GM18907 (cell line): Measurements from ENCODE around the gene CFAP46.
"Not testable (repeated sequence)": the region's sequence is repeated elsewhere in the genome, so short reads cannot be mapped to it uniquely, and the experiment has no call there.

Source experiments
- ATAC-seq: cut with Tn5 transposase; IDR thresholded peaks from one replicate; pipeline ENCODE4 v1.9.1; 2021; ENCODE audit warnings: mild to moderate bottlenecking, moderate library complexity; ENCODE audit not compliant: unreplicated experiment

The CFAP46 gene

DNA sequence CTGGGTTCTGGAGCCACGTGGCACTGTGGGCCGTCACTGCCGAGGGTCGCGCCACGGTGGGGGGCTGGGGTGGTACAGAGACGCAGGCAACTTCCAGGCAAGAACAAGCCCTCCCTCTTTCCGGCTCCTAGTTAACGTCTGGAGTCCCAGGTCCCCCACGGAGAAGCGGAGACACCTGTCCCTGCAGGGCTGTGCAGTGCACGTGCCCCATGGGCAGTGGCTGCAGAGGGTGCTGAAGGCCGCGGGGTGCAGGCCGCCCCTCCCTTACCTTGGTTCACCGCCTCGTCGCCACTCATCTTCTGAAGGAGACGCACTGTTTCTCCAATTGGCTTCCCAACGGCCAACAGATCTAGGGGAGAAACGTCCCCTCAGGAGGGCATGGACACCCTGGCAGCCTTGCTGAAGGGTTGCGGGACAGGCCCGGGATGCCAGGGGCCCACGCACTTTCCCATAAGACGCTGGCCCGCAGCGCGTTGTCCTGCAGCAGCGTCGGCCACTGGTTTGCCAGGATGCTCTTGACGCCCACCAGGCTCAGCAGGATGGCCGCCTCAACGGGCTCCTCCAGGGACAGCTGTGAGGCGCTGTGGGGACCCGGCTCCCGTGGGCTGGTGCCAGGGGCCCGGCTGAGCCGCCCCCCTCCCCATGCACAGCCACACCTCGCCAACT, 132.1 kb downstream of the CFAP46 start:
- no peak for ATAC-seq

DNA sequence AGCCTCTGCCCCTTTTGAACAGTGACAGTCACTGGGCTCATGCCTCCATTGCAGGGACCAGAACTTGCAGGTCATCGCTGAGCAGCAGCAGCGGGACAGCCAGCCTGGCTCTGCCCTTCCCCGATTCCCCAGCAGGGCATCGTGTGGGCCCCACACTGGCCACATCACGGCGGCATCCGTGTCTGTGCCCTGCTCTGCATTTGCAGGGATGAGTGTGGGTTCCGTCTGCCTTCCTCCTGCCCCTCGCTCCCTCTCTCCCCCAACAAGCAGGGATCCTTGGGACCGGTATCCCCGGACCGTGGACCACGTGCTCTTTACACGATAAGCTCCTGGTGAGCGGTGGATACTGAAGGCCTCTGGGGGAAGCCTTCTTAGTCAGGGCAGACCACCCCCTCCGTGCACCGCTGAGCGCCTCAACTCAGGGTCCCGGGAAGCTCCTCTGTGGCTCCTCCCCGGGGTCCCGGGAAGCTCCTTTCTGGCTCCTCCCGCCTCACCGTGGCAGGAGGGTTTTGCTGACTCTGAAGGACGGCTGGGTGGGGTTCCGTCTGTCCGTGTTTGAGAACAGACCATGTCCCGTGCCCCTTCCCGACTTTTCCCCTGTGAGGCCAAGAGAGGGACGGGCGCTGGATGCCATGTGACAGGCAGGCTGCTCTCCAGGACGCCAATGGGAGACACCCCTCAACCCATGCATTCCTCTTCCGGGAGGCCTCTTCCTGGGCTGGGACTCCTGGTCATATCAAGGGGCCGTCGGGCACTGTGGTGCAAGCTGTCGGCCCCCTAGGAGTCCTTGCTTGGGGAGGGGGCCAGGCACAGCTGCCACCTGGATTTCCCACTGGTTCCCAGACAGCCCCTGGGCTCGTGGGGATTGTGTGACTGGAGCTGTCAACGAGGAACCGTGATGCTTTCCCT, 132.9 kb downstream of the CFAP46 start:
- ATAC-seq, result no peak

DNA sequence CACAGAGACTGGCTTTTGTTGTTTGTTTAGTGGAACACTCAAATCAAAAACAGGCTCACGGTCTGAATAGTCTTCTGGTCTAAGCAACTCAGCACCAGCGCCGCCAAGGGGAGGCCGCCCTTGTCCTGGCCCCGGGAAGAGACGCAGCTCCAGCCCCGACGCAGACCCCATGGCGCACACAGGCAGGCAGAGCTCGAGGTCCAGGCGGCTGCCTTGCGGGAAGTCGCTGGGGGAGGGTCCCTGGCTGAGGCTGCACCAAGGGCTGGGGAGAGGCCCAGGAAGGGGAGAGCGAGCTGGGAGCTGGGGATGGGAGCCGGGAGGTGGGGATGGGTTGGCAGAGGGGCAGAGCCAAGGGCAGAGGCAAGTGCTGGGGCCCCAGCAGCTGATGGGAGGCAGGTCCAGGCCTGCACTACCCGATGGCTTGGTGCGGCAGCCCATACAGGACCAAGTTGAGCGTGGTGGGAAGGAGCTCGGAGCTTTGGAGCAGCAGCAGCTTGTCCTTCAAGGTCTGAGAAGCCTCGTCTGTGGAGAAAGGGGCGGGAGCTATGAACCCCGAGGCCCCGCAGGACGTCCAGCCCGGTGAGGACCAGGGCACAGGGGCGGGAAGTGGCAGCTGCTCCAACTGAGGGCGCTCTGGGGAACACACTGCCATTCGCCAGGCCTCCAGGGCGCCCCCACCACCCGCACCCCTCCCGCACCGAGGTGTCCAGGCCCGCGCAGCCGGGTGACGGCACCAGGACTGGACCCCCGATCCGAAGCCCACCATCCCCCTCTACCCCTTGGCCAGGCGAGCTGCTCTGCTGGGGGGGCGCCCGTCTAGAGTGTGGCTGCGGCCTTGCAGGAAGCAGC, 133.8 kb downstream of the CFAP46 start:
- ATAC-seq, result no peak

DNA sequence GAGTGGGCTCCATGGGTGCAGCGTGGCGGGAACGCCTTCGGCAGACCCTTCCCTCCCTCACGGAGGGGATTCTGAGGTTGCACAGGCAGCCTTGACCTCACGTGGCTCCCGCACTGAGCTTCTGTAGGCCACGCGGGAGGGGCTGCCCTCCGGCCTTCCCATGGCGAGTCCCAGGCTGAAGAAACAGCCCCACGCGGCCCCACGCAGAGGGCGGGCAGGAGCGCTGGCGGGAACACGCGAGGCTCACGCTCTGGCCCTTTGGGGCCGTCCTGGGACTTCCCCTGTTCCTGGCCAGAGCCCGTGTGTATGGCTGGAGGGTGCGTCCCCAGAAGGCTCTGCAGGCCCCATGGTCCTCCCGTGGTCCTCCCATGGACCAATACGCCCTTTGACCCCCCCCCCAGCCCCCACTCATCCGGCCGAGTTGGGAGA, 134.7 kb downstream of the CFAP46 start:
- no peak for ATAC-seq

DNA sequence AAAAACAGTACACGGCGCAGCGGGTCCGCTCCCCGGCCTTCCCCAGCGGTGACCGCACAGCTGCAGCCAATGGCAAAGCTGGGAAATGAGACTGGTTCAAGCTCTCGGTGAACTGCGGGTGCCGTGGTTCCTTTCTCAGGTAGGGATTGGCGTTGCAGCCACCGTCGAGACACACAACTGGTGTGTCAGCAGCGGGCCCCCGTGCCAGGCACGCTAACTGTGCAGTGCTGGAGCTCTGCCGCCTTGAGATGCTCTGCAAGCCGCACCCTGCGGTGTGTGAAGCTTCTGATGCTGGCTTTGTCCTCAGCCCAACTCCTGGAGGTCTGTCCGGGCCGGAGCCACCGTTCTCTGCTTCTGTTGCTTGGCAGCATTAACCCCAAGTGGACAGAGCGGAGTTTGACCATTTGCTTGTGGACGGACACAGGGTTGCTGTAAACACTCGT, 135.8 kb downstream of the CFAP46 start:
- ATAC-seq, result no peak

DNA sequence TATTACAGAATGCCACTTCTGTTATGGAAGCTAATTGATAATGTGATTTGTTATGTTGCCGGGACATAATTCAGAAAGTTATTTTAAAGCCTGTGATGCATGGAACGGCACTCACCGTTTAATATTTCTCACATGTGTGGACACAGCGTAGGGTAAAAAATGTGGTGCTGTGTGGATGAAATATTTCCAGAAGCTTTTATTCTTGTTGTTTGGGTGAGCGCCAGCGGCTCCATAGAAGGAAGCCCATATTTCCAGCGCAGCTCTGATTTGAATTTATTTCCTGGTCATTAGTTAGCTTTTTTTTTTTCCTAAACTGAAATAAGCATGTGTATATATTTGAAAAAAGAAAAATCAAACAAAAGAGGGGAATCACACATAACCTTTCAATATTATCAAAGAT, 136.3 kb downstream of the CFAP46 start:
- no peak for ATAC-seq

DNA sequence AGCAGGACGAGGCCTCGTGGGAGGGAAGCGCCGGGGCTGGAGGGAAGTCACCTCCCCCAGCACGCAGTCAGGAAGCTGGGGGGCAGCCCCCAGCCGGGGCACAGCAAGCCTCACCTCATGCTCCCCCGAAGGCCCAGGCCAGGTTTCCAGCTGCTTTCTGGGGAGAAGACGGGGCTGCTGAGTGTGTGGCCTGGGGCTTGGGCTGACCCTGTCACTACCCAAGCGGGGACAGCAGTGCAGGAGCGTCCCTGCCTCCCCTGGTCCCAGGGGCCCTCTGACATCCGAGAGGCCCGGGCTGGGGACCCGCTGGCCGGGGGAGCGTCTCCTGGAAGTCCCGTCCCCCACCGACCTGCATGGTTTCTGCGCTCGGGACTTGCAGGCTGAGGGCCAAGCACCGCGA, 136.8 kb downstream of the CFAP46 start:
- ATAC-seq, result no peak

DNA sequence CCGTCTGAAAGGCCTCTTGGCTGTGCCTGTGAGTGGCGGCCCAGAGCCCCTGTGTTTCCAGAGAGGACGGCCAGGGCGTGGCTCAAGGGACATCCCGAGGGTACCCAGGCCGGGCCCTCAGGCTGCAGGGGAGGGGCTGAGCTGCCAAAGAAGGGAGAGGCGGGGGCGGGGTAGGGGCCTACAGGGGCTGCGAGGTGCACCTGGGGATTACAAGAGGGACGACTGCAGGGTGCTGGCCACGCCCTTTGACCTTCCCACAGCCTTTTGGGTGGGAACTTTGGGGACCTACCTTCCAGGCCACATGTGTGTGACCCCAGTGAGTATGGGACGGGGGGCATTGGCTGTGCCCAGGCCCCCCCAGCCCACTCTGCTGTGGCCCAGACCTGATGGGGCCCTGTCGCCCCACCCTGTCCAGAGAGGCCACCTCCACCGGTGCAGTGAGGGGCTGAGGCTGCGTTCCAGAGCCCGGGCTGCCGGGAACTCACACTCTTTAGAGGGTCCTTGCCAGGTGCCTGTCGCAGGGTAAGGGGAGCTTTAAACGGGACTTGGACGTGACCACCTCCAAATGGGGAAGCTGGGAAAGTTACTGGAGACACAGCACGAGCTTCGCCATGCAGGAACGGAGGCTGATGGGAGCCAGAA, 137.5 kb downstream of the CFAP46 start:
- no peak for ATAC-seq

DNA sequence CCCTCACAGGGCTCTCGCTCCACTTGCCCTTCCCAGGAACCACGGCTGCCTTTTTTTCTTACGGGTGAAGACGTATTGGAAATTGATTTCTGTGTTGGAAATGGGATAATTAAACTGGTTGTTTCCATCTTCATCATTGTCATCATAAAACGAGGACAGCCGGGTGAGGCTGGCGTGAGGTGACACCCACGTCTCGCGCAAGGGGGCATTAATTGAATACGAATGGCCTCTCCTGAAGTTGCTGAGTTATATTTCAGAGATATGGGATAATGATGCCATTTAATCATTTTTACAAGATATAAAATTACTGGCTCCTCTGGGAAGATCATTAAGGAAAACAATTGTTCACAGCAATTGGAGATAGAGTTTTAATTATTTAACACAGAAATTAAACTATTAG, 138.1 kb downstream of the CFAP46 start:
- no peak for ATAC-seq

DNA sequence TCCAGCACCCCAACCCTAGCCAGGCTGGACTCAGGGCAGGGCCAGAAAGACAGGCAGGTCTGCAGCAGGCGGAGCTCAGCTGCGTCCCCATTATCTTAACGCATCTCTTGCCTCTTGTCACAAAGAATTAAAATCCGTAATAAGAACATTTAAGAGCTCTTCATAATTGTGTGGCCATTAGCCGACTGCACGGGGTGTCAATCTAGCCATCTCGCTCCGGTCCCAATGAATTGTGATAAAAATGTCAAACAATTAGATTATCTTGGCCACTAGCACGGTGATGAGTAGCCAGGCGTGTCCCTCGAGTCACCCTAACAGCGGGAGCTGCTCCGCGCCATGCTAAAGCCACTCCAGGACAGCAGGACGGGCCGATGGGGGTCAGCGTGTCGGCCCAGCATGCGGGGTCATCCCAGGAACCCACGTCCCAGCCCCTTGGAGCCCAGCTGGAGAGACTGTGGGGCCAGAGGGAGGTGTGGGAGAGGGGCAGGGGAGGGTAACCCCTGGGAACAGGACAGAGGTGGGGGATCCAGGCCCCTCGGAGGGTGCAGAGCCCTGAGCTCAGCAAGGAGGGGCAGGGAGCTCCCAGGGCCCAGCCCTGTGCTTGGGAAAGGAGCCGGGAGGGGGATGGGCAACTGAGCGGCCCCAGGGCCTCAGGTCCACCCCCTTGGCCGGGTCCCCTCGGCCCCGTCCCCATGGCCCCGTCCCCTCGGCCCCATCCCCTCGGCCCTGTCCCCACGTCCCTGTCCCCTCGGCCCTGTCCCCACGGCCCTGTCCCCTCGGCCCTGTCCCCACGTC, 138.8 kb downstream of the CFAP46 start:
- ATAC-seq, result no peak

DNA sequence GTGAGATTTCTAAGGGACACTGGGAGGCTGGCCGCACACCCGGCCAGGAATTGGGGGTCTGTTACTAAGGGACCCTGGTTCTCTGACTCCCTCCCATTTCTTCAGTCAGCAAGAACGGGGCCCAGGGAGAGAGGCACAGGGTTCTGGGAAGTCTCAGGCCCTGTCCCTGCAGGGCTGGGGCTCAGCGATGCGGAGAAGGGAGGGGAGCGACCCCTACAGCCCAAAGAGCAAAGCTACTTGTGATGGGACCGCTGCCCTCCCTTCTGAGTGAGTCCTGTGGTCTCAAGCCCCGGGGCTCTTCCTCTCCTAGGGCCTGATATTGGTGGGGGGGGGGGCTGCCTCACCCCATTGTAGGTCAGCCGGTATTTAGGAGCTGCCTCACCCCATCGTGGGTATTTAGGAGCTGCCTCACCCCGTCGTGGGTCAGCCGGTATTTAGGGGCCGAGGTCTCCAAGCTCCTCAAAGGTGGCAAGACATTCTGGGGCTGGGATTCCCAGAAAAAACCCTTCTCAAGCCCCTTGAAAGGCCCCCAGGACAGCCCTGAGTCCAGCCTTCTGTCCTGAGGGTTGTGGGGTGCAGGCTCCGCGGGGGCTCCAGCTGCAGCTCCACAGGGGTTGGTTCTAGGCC, 139.6 kb downstream of the CFAP46 start:
- ATAC-seq, result no peak

DNA sequence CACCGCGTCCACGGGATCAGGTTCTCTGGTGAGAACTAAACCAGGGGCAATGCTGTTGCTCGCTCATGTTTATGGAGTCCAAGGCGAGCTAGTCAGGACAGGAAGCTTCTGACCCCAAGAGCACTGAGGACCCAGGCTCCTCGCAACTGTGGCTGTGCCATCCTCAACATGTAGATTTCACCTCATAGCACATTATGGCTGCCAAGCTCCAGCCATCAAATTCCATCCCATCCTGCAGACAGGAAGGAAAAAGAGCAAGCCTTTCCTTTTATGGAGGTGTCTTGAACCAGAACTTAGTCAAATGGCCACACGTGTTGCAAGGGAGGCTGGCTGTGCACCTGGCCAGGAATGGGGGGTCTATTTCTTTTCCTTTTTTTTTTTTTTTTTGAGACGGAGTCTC, 140.3 kb downstream of the CFAP46 start:
- no peak for ATAC-seq

DNA sequence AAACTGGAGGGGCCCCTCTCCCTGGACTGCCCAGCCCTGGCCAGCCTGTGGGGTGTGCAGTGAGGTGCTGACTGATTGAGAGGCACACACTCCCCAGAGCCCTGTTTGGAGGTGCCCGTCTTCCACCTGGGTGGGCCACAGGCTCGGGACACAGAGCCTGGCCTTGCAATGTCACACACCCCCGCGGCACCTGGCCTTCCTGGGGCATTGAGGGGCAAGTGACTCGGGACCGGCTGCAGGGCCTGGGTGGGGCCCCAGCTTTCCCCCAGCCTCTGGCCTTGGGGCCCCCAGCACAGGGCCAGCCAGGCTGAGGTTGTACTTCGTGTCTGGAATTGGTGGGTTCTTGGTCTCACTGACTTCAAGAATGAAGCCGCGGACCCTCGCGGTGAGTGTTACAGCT, 142.5 kb downstream of the CFAP46 start:
- no peak for ATAC-seq

DNA sequence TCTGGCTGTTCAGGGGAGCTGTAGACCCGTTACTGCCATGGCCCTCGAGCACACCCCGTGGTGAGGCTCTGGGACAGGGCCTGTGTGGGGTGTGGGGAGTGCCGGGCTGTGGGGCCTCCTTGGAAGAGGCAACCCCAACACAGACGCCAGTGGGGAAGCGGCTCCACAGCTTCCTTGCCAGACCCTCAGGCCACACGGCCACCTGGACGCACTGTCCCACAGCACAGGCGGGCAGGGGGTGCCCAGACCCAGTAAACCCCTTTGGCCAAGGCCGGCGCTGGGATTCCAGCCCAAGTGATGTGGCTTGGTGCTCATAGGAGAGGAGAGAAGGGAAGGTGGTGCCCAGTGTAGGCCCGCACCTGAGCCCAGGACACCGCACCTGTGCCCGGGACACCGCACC, 143.5 kb downstream of the CFAP46 start:
- no peak for ATAC-seq

DNA sequence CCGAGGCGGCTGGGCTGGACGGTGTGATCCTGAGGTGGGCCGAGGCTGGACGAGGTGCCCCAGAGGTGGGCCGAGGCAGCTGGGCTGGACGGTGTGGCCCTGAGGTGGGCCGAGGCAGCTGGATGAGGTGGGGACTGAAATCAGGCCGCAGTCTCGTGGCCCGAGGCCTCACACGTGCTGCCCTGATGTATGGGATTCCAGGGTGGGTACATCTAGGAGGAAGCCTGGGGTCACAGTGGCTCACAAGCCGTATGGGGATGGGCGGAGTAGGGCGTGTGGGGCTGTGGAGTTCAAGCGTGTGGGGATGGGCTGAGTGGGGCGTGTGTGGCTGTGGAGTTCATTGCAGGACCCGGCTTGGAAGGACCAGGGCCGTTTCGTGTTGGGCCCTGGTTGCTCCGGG, 144.0 kb downstream of the CFAP46 start:
- no peak for ATAC-seq

DNA sequence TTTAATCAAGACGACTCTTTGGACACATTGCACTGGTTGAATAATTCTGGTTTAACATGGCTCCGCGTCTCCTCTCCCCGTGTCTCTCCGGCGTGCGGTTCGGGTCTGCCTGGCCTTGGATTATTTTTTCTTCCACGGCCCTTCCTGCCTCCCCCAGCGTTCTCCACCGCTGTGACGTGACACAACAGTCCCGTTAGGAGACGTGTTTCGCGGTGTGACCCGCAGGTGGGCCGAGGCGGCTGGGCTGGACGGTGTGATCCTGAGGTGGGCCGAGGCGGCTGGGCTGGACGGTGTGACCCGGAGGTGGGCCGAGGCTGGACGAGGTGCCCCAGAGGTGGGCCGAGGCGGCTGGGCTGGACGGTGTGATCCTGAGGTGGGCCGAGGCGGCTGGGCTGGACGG, 144.4 kb downstream of the CFAP46 start:
- ATAC-seq, result not testable (repeated sequence)

DNA sequence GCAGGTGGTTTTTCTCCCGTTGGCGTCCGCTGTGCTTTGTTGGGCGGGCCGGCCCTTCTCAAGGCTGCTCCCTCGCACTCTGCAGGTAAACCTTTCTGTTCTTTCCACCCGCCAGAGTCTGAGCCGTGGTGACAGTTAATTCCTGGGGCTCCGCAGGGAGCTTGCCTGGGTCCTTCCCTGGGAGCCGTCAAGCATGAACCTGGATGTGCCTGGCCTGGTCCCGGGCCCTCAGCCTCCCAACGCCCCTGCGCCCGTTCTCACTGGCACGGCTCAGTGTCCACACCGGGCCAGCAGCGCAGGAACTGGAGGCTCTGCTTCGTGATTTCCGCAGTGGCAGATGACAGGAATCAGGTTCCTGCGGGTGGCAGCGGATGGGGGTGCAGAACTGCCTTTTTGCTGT, 145.5 kb downstream of the CFAP46 start:
- ATAC-seq, result no peak

DNA sequence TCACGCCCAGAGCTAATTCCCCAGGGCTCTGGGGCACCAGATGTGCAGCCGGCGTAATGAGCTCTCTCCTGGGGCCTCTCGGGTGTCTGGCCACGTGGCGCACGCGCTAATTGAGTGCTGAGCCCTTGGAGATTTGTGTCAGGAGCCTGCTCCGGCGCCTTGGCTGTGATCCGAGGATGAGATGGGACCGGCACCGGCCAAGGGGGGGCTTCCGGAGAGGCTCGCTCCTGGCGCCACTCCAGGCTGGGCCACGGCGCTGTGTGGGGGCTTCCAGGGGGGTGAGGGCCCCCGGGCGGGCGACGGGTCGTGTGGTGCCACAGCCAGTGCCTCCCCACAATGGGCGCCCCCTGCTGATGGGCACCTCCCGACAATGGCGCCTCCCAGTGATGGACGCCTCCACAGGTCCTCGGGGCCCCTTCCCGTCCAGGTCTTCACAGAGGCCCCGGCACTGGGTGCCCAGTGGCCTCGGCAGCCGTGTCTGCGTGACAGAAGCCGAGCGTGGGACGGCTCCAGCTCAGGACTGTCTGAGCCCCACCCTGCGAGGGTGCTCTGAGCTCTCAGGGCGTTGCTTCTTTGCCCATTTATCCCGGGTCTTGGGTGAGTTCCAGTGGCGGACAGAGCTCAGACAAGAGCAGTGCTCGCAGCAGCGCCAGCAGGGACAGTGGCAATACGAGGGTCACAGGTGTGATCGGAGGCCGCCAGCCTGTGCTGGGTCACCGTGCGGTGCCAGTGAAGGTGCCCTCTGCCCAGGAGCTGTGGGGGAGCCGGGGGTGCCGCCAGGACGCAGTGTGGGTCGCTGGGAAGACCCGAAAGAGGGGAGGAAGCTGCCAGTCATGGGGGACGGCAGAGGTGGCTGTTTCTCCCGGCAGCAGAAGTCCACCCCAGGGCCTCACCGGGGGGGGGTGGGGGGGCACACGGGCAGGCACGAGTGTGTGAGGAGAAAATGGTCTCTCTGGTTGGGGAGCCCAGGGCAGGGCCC, 148.2 kb downstream of the CFAP46 start:
- ATAC-seq, result no peak
